Stimulated activated CD8-positive, alpha-beta memory T cell treated with anti-CD3 and anti-CD28 coated beads, Interleukin-15, amount 100 ng/mL, for 4 hours (primary cell): ENCODE data around the gene ANKRD40.

Source experiments
- DNase-seq, 2 donors: peaks; one replicate each; pipeline ENCODE4 v3.0.0-alpha.2; 2020; ENCODE audit warnings: low read depth in 2 of 2

Gene ANKRD40

GRCh38 chr17:50649042-50649908, 58.4 kb downstream of the ANKRD40 start:
- no peak for DNase-seq

- DNase-seq: no peak
These were observed 60.5 kb downstream of the ANKRD40 start for GRCh38 chr17:50647187-50647586.

DNA sequence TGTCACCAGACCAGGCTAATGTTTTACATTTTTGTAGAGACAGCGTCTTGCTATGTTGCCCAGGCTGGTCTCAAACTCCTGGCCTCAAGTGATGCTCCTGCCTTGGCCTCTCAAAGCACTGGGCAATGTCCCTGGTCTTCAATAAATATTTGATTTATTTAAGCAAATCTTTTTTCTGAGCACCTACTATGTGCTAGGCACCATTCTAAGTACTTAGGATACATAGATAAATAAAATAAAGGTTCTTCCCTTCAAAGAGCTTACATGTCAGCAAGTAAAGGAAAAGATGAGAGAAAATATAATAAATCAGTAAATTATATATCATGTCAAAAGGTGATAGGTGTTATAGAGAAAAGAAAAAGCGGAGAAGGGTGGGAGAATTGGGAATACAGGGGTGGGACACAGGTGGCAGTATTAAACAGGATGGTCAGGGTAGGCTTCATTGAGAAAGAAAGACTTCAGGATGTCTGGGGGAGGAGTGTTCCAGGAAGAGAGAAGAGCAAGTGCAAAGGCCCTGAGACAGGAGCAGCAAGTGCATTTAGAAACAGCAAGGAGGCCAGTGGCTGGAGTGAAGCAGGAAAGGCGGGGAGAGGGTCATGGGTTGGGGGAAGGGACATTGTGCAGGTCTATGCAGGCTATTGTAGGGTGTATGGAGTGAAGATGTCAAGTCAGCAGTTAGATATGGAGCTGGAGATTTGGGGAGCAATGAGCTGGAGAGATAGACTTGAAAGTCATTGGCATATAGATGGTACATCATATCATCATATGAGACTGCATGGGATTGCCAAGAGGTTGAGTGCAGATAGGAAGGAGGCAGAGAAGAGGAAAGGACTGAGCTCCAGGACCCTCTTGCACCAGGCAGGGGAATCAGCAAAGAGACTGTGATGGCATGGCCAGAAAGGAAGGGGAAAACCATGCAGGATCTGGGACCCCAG, 61.7 kb downstream of the ANKRD40 start:
- DNase-seq: no peak
